Brain microvascular endothelial cell (primary cell): ENCODE data around the gene ACSF3.

Experiments
- DNase-seq: peaks from one replicate; pipeline ENCODE4 v3.0.0-alpha.2; 2020
- H3K27ac ChIP-seq: fragments of 250-450 bp; sonication (Bioruptor Pico); 2 replicates; pipeline ENCODE4 v1.5.1; 2020; ENCODE audit warnings: mild to moderate bottlenecking, moderate library complexity
- H3K27me3 ChIP-seq: fragments of 250-450 bp; sonication (Bioruptor Pico); replicated peaks from 2 replicates; pipeline ENCODE4 v1.5.1; 2020; ENCODE audit warnings: mild to moderate bottlenecking
- H3K36me3 ChIP-seq: fragments of 250-450 bp; sonication (Bioruptor Pico); replicated peaks from 2 replicates; pipeline ENCODE4 v1.5.1; 2020; ENCODE audit warnings: mild to moderate bottlenecking
- H3K4me3 ChIP-seq: 2 replicates; pipeline ENCODE4 v1.5.1; 2011; ENCODE audit warnings: low read depth, mild to moderate bottlenecking, control low read depth, low read length, moderate library complexity
- in situ Hi-C: cut with HindIII; loops from 2 replicates; pipeline ENCODE4 v1.10.0; 2017; ENCODE audit warnings: low sequenced_read_pairs, low pct_ligation_motif_present
- TF ChIP-seq, protein P1 (sequence below): IDR thresholded peaks from 2 replicates; pipeline ENCODE4 v1.5.1; 2011; ENCODE audit warnings: low read depth, mild to moderate bottlenecking, moderate library complexity, low read length, control low read depth, inconsistent platforms; ENCODE audit errors: missing control alignments

Gene ACSF3

GRCh38 chr16:89094252-89094879 is 714 bp downstream of the ACSF3 start:
- DNase-seq, result no peak
- Histone ChIP-seq H3K27me3 (peaks cover 2% of the 10 kb centered on the region), H3K27ac (peak overlapping the region; percentile 29), H3K36me3 (no peaks in the 10 kb centered on the region), H3K4me3 (peak overlapping the region; percentile 65)
- in situ Hi-C loops, result no loop called here
- TF ChIP-seq, protein P1, sequence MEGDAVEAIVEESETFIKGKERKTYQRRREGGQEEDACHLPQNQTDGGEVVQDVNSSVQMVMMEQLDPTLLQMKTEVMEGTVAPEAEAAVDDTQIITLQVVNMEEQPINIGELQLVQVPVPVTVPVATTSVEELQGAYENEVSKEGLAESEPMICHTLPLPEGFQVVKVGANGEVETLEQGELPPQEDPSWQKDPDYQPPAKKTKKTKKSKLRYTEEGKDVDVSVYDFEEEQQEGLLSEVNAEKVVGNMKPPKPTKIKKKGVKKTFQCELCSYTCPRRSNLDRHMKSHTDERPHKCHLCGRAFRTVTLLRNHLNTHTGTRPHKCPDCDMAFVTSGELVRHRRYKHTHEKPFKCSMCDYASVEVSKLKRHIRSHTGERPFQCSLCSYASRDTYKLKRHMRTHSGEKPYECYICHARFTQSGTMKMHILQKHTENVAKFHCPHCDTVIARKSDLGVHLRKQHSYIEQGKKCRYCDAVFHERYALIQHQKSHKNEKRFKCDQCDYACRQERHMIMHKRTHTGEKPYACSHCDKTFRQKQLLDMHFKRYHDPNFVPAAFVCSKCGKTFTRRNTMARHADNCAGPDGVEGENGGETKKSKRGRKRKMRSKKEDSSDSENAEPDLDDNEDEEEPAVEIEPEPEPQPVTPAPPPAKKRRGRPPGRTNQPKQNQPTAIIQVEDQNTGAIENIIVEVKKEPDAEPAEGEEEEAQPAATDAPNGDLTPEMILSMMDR, result no peak

DNA sequence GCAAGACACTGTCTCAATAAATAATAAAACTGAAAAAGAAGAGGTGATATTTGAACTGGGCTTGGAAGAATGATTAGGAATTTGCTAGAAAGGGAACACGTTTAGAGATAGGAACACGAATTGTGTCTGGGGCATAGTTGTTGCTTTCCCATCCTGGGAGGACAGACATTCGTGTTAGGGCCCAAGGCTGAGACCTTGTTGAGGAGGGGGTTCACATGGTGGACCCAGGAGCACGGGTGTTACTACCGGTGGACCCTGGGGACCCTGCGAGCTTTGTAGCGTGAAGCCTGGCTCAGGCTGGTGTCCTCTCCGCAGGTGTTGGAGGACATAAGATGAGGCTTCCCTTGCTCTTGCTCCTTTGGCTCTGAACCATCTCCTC is 1.2 kb downstream of the ACSF3 start:
- in situ Hi-C loops, result no loop called here
- no peaks in the 10 kb centered on the region for H3K27me3 ChIP-seq
- H3K36me3 ChIP-seq, result no peaks in the 10 kb centered on the region
- peak overlapping the region; percentile 65 for H3K4me3 ChIP-seq
- H3K27ac ChIP-seq, result no peak overlapping the region
- DNase-seq, result no peak
- TF ChIP-seq, protein P1, result no peak

GRCh38 chr16:89095491-89095951 is 1.9 kb downstream of the ACSF3 start:
- no peak overlapping the region for H3K27ac ChIP-seq
- in situ Hi-C loops, result no loop called here

GRCh38 chr16:89096042-89096717 is 2.5 kb downstream of the ACSF3 start:
- Histone ChIP-seq H3K4me3 (no peak overlapping the region), H3K36me3 (peaks cover 5% of the 10 kb centered on the region), H3K27me3 (no peaks in the 10 kb centered on the region), H3K27ac (no peak overlapping the region)
- in situ Hi-C loops, result no loop called here
- TF ChIP-seq, protein P1, result no peak
- DNase-seq, result no peak

More at GRCh38 chr16:89095491-89095951, 1.9 kb downstream of the ACSF3 start:
- Histone ChIP-seq H3K4me3 (no peak overlapping the region), H3K27me3 (no peaks in the 10 kb centered on the region), H3K36me3 (no peaks in the 10 kb centered on the region)
- TF ChIP-seq, protein P1, result no peak
- DNase-seq, result no peak

- Histone ChIP-seq H3K4me3 (no peak overlapping the region), H3K36me3 (peaks cover 10% of the 10 kb centered on the region), H3K27ac (no peak overlapping the region), H3K27me3 (no peaks in the 10 kb centered on the region)
- in situ Hi-C loops, result no loop called here
- DNase-seq, result no peak
- TF ChIP-seq, protein P1, result no peak
Observed at GRCh38 chr16:89096768-89097391, 3.2 kb downstream of the ACSF3 start.
